Measurements from ENCODE around the gene CTNNBIP1.

CTNNBIP1 gene

DNA sequence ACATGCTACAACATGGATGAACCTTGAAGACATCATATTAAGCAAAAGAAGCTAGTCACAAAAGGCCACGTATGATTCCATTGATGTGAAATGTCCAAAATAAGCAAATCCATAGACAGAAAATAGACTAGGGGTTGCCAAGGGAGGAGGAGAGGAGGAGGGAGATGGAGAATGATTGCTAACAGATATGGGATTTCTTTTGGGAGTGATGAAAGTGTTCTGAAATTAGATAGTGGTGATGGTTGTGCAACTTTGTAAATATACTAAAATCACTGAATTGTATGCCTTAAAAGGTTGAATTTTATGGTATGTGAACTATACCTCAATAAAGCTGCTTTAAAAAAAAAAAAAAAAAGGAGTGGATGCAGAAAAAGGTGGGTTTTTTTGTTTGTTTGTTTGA lies 93.9 kb downstream of the CTNNBIP1 start:
- Histone ChIP-seq H3K4me3 (ENCODE audit: low read depth, low read length) (no peak overlapping the region), H3K9ac (no peak overlapping the region), H3K79me2 (peaks cover 20% of the 10 kb centered on the region), H3K4me2 (ENCODE audit: low read length) (no peak overlapping the region), H2AFZ (no peak overlapping the region), H3K27me3 (ENCODE audit: control insufficient read depth, insufficient read depth, low read length) (no peaks in the 10 kb centered on the region), H3K9me3 (ENCODE audit: control insufficient read depth, low read length) (no peaks in the 10 kb centered on the region), H3K36me3 (ENCODE audit: control insufficient read depth, insufficient read depth, low read length) (no peaks in the 10 kb centered on the region), H3K4me1 (no peaks in the 10 kb centered on the region), H3K27ac (no peak overlapping the region)
- TF ChIP-seq, protein P1, sequence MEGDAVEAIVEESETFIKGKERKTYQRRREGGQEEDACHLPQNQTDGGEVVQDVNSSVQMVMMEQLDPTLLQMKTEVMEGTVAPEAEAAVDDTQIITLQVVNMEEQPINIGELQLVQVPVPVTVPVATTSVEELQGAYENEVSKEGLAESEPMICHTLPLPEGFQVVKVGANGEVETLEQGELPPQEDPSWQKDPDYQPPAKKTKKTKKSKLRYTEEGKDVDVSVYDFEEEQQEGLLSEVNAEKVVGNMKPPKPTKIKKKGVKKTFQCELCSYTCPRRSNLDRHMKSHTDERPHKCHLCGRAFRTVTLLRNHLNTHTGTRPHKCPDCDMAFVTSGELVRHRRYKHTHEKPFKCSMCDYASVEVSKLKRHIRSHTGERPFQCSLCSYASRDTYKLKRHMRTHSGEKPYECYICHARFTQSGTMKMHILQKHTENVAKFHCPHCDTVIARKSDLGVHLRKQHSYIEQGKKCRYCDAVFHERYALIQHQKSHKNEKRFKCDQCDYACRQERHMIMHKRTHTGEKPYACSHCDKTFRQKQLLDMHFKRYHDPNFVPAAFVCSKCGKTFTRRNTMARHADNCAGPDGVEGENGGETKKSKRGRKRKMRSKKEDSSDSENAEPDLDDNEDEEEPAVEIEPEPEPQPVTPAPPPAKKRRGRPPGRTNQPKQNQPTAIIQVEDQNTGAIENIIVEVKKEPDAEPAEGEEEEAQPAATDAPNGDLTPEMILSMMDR (IDR thresholded peaks at IDR 0.05): no peak

DNA sequence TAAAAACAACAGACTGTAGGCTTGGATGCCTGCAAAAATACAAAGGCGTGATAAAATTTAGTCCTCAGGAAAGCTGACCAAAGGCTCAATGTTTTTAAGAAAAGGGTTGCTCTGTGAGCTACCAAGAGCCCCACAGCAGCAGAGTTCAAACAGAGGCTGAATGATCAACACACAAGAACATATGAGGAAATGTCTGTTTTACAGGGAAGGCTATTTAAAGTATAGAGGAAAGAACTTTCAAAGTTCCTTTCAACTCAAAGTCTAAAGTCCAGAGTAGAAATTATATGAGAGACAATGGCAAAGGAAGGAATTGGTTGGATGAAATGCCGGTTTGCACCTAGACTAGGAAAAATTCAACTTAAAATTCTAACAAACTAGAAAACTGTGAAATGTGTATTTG lies 94.9 kb downstream of the CTNNBIP1 start:
- peaks cover 23% of the 10 kb centered on the region for H3K79me2 ChIP-seq
- no peaks in the 10 kb centered on the region for H3K4me1 ChIP-seq
- H3K36me3 ChIP-seq (ENCODE audit: control insufficient read depth, insufficient read depth, low read length): no peaks in the 10 kb centered on the region
- no peak overlapping the region for H3K27ac ChIP-seq
- no peak overlapping the region for H2AFZ ChIP-seq
- TF ChIP-seq, protein P1 (IDR thresholded peaks at IDR 0.05): no peak
- H3K27me3 ChIP-seq (ENCODE audit: control insufficient read depth, insufficient read depth, low read length): no peaks in the 10 kb centered on the region
- no peak overlapping the region for H3K9ac ChIP-seq
- no peak overlapping the region for H3K4me3 ChIP-seq (ENCODE audit: low read depth, low read length)
- H3K9me3 ChIP-seq (ENCODE audit: control insufficient read depth, low read length): no peaks in the 10 kb centered on the region
- H3K4me2 ChIP-seq (ENCODE audit: low read length): no peak overlapping the region

DNA sequence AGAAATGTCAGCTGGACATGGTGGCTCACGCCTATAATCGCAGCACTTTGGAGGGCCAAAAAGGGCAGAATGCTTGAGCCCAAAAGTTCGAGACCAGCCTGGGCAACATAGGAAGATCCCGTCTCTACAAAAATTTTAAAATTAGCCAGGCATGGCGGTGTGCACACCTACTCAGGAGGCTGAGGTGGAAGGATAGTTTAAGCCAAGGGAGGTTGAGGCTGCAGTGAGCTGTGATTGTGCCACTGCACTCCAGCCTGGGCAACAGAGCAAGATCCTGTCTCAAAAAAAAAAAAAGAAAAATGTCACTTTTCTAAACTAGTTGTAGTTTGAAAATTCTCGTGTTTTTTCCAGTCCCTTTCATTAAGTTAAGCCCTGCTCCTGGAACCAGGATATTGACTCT lies 95.5 kb downstream of the CTNNBIP1 start:
- TF ChIP-seq, protein P1 (IDR thresholded peaks at IDR 0.05): no peak
- Histone ChIP-seq H3K4me2 (ENCODE audit: low read length) (no peak overlapping the region), H3K79me2 (peaks cover 23% of the 10 kb centered on the region), H2AFZ (no peak overlapping the region), H3K36me3 (ENCODE audit: control insufficient read depth, insufficient read depth, low read length) (no peaks in the 10 kb centered on the region), H3K4me3 (ENCODE audit: low read depth, low read length) (no peak overlapping the region), H3K9ac (no peak overlapping the region), H3K27ac (no peak overlapping the region), H3K9me3 (ENCODE audit: control insufficient read depth, low read length) (no peaks in the 10 kb centered on the region), H3K4me1 (no peaks in the 10 kb centered on the region), H3K27me3 (ENCODE audit: control insufficient read depth, insufficient read depth, low read length) (no peaks in the 10 kb centered on the region)

DNA sequence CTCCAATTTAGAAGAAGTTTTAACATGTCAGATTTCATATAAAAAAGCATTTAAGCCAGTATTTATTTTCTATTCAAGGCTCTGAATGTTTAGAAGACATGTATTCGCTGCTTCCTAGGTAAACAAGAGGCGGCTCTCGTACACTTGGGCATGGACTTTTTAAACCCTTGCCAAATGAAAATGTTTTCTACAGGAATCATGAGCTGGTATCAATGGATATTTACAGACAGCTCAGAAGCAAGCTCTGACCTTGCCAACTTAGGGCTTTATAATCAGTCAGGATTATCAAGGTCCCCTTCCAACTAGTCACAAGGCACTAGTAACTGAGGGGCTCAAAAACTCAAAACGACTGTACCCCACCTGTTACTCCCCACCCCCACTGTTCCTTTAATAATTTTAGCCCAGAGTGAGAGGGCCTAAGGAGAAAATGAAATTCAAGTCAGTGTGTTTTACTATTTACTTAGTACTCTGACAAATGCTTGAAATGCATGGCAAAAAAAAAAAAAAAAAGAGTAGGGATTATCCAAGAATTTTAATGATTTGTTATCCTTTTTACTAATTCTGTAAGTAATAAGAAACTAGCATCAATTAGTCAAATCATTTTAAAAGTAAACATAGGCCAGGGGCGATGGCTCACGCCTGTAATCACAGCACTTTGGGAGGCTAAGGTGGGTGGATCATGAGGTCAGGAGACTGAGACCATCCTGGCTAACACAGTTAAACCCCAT lies 98.7 kb downstream of the CTNNBIP1 start:
- Histone ChIP-seq H3K4me3 (ENCODE audit: low read depth, low read length) (no peak overlapping the region), H3K27me3 (ENCODE audit: control insufficient read depth, insufficient read depth, low read length) (no peaks in the 10 kb centered on the region), H3K36me3 (ENCODE audit: control insufficient read depth, insufficient read depth, low read length) (no peaks in the 10 kb centered on the region), H3K4me2 (ENCODE audit: low read length) (no peak overlapping the region), H2AFZ (no peak overlapping the region), H3K79me2 (peaks cover 26% of the 10 kb centered on the region), H3K9ac (no peak overlapping the region), H3K27ac (no peak overlapping the region), H3K9me3 (ENCODE audit: control insufficient read depth, low read length) (no peaks in the 10 kb centered on the region), H3K4me1 (no peaks in the 10 kb centered on the region)
- TF ChIP-seq, protein P1 (IDR thresholded peaks at IDR 0.05): no peak

DNA sequence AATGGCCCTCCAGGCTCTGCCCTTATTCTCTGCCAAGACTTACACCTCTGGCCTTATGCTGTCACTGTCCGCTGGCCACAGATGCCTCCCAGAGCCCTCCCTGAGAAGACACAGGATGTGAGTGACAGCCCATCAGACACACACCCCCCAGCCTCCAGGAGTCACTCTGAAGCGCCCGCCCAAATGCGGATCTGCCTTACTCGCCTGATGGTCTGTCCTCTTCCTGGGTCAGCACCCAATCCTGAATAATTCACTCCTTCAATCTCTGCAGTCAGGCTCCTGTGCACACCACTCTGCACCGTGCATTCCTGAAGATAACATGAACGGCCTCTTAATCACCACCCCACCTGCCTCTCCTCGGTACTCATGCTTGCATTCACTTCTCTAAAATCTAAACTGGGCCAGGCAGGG lies 101.0 kb downstream of the CTNNBIP1 start:
- Histone ChIP-seq H3K27me3 (ENCODE audit: control insufficient read depth, insufficient read depth, low read length) (no peaks in the 10 kb centered on the region), H3K27ac (no peak overlapping the region), H3K4me3 (ENCODE audit: low read depth, low read length) (no peak overlapping the region), H3K9ac (no peak overlapping the region), H3K9me3 (ENCODE audit: control insufficient read depth, low read length) (no peaks in the 10 kb centered on the region), H3K4me2 (ENCODE audit: low read length) (no peak overlapping the region), H3K36me3 (ENCODE audit: control insufficient read depth, insufficient read depth, low read length) (no peaks in the 10 kb centered on the region), H3K4me1 (peaks cover 5% of the 10 kb centered on the region), H3K79me2 (peaks cover 25% of the 10 kb centered on the region), H2AFZ (no peak overlapping the region)
- TF ChIP-seq, protein P1 (IDR thresholded peaks at IDR 0.05): no peak
